ENCODE measurements around the gene CCDC85C.
A peak's percentile ranks its signal among the peaks of the same experiment; 100 is the strongest.

The CCDC85C gene

GRCh38 chr14:99587460-99588278 lies 16.3 kb downstream of the CCDC85C start:
- DNase-seq, result no peak

- peak; percentile 70 for DNase-seq
Observed at GRCh38 chr14:99586761-99587459, 17.1 kb downstream of the CCDC85C start.

- no peak for DNase-seq
Observed at GRCh38 chr14:99586054-99586760, 17.8 kb downstream of the CCDC85C start.

- DNase-seq, result no peak
Observed at GRCh38 chr14:99584823-99585222, 19.2 kb downstream of the CCDC85C start.

GRCh38 chr14:99581938-99582337 lies 22.1 kb downstream of the CCDC85C start:
- no peak for DNase-seq

GRCh38 chr14:99581374-99581773 lies 22.6 kb downstream of the CCDC85C start:
- no peak for DNase-seq

- DNase-seq, result peak; percentile 97
Observed at GRCh38 chr14:99579903-99580571, 24.0 kb downstream of the CCDC85C start.

GRCh38 chr14:99579120-99579836 lies 24.7 kb downstream of the CCDC85C start:
- peak; percentile 40 for DNase-seq

- no peak for DNase-seq
Observed at GRCh38 chr14:99578541-99579101, 25.4 kb downstream of the CCDC85C start.

- DNase-seq, result no peak
Observed at GRCh38 chr14:99576761-99577705, 27.0 kb downstream of the CCDC85C start.

GRCh38 chr14:99576304-99576703 lies 27.7 kb downstream of the CCDC85C start:
- no peak for DNase-seq

- DNase-seq, result peak; percentile 61
Observed at GRCh38 chr14:99575043-99576023, 28.7 kb downstream of the CCDC85C start.

GRCh38 chr14:99574099-99574880 lies 29.7 kb downstream of the CCDC85C start:
- DNase-seq, result peak; percentile 97

GRCh38 chr14:99573436-99574098 lies 30.4 kb downstream of the CCDC85C start:
- no peak for DNase-seq

GRCh38 chr14:99573000-99573330 lies 31.0 kb downstream of the CCDC85C start:
- DNase-seq, result no peak

GRCh38 chr14:99572173-99572999 lies 31.6 kb downstream of the CCDC85C start:
- no peak for DNase-seq

GRCh38 chr14:99571303-99571986 lies 32.6 kb downstream of the CCDC85C start:
- DNase-seq, result no peak

All from EL (cell line).